ENCODE results near the gene TNFAIP8. TPM values are rescaled to one million over a fixed set of nuclear protein-coding genes. Genes with fewer than 3 reads are reported as not detected.

Gene TNFAIP8
- total and polyA plus RNA-seq, 3 experiments from 2014 or later, result 207 to 311 (median 295) TPM

DNA sequence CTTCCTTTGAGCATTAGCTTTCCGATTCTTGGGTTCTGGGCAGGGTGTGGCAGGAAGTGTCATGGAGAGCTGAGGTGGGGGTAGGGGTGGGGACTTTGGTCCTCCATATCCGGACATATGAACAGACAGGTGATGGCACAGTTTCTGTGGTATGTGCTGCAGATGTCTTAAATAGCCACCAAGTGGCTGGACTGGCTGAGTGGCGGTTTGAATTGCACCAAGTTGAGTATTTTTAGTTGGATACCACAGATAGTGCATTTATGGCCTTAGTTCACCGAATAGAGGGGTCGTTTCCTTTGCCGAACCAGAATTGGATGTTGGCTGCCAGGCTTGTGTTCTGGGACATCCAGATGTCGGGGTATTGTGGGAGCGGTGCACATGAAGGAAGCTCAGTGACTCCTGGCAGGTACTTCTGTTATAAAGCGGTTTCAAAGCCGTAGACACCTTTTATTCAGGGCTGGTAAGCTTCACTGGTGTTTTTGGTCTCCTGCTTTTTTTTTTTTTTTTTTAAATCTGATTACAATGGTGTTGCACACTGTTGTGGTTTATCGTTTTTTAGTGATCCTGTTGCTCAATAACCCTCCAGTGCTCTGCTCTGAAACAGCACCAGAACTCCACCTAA lies 15.1 kb upstream of the TNFAIP8 start:
- Mint-ChIP-seq H3K27me3 (no peaks in the 10 kb centered on the region), H3K4me1 (peaks cover 95 to 98% (median 98%) of the 10 kb centered on the region in 3 donors), H3K36me3 (peaks cover 0 to 4% (median 3%) of the 10 kb centered on the region in 3 donors), H3K4me3 (peak overlapping the region; percentile 75 to 93 (median 83)), H3K9me3 (no peaks in the 10 kb centered on the region), H3K27ac (peak overlapping the region; percentile 84 to 99 (median 94))
- H3K36me3 ChIP-seq (ENCODE audit: insufficient read depth, low read length), result no peaks in the 10 kb centered on the region
- ChIA-PET POLR2A (interaction anchor here (0.6 to 3.7 kb wide), 15 partner anchors 10 to 353 kb away, joined by 3 to 20 read pairs (median 5); partner anchors contain the start of genes DMXL1, DTWD2 and TNFAIP8), CTCF (interaction anchor here (0.8 to 5.6 kb wide), 14 partner anchors 9 to 353 kb away, joined by 3 to 24 read pairs (median 6); partner anchors contain the start of genes DTWD2 and TNFAIP8)
- peaks cover 98% of the 10 kb centered on the region for H3K4me1 ChIP-seq (ENCODE audit: insufficient read depth, low read length)
- H3K4me3 ChIP-seq (ENCODE audit: low read length), result peak overlapping the region; percentile 54
- H3K9me3 ChIP-seq (ENCODE audit: low read length), result no peaks in the 10 kb centered on the region
- peak overlapping the region; percentile 52 for H3K27ac ChIP-seq (ENCODE audit: low read depth, low read length)
- peak; percentile 26 to 77 (median 61) for DNase-seq
- no peaks in the 10 kb centered on the region for H3K27me3 ChIP-seq (ENCODE audit: insufficient read depth, low read length, poor library complexity, severe bottlenecking)

DNA sequence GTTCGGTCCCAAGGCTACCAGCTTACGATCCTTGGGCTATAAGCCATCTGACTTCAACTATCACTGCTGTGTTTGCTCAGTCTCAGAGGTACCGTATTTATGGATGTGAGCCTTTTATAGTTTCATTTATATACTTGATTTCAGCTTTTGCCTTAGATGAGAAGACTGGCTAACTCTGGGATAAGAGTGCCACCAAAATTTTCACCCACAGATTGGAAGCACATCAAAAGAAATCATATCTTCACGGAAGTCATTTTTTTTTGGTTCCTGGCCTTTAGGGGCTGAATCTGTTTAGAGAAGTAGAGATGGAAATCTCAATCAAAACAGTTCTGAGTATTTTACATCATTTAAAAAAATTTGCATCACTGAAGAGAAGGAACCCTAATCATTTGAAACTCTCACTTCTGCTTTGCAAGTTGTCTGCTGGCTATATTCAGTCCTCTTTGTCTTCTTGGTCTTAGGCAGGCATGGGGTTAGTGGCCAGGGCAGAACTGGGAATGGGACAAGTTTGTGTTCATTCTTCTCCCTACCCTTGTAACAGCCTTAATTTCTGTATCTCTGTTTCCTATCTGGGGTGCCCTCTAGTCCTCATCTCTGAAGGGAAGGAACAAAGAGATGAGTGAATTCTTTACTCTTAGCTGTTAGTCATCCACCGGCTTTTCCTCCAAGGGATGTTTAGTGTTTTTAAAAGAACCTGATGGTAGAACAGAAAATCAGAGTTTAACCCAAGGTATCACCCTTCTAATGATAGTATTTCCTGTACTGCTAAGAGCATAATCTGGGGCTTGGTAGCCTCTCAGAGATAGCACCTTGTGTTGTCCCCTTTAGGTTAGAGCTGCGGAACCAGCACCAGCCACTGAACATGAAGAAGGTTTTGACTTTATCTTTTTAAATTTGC lies 14.1 kb upstream of the TNFAIP8 start:
- peak overlapping the region; percentile 75 to 93 (median 83) for H3K4me3 Mint-ChIP-seq
- no peaks in the 10 kb centered on the region for H3K9me3 Mint-ChIP-seq
- Histone ChIP-seq H3K4me3 (ENCODE audit: low read length) (peak overlapping the region; percentile 54), H3K4me1 (ENCODE audit: insufficient read depth, low read length) (peaks cover 98% of the 10 kb centered on the region), H3K9me3 (ENCODE audit: low read length) (no peaks in the 10 kb centered on the region), H3K27me3 (ENCODE audit: insufficient read depth, low read length, poor library complexity, severe bottlenecking) (no peaks in the 10 kb centered on the region), H3K27ac (ENCODE audit: low read depth, low read length) (peak overlapping the region; percentile 52), H3K36me3 (ENCODE audit: insufficient read depth, low read length) (no peaks in the 10 kb centered on the region)
- ChIA-PET POLR2A (interaction anchor here (0.9 to 3.7 kb wide), 11 partner anchors 9 to 354 kb away, joined by 3 to 20 read pairs (median 5); partner anchors contain the start of genes DMXL1 and DTWD2), CTCF (interaction anchor here (1.1 to 5.6 kb wide), 11 partner anchors 10 to 71 kb away, joined by 3 to 24 read pairs (median 5); partner anchors contain the start of gene TNFAIP8)
- H3K36me3 Mint-ChIP-seq, result peaks cover 0 to 4% (median 3%) of the 10 kb centered on the region in 3 donors
- peaks cover 96 to 98% (median 98%) of the 10 kb centered on the region in 3 donors for H3K4me1 Mint-ChIP-seq
- no peak for DNase-seq
- H3K27me3 Mint-ChIP-seq, result no peaks in the 10 kb centered on the region
- peak overlapping the region; percentile 84 to 99 (median 94) for H3K27ac Mint-ChIP-seq

DNA sequence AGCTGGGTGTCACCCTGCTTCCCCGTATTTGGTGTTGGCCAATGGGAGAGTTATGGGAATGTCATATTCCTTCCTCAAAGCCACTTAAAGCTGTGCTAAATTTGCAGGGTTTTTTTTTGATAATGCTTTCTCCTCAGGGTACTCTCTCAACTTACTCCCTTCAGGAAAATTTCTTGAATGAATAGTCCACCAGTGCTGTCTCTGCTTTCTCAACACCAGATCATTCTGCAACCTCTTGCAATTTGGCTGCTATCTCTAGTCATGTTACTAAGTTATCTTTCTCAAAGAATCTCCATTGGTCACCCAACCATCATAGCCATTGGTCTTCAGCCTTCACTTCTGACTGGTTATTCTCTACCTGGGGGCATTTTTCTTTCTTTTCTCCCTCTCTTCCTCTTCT lies 13.4 kb upstream of the TNFAIP8 start:
- Mint-ChIP-seq H3K27ac (peak overlapping the region; percentile 84 to 99 (median 94)), H3K36me3 (peaks cover 0 to 8% (median 4%) of the 10 kb centered on the region in 3 donors), H3K27me3 (no peaks in the 10 kb centered on the region), H3K4me1 (peaks cover 96 to 98% (median 98%) of the 10 kb centered on the region in 3 donors), H3K9me3 (no peaks in the 10 kb centered on the region), H3K4me3 (peak overlapping the region; percentile 75 to 93 (median 83))
- no peak for DNase-seq
- Histone ChIP-seq H3K4me1 (ENCODE audit: insufficient read depth, low read length) (peaks cover 98% of the 10 kb centered on the region), H3K36me3 (ENCODE audit: insufficient read depth, low read length) (no peaks in the 10 kb centered on the region), H3K27me3 (ENCODE audit: insufficient read depth, low read length, poor library complexity, severe bottlenecking) (no peaks in the 10 kb centered on the region), H3K4me3 (ENCODE audit: low read length) (peak overlapping the region; percentile 54), H3K27ac (ENCODE audit: low read depth, low read length) (no peak overlapping the region), H3K9me3 (ENCODE audit: low read length) (no peaks in the 10 kb centered on the region)
- CTCF ChIA-PET, result interaction anchor here (1.1 to 1.6 kb wide), 6 partner anchors 15 to 70 kb away, joined by 3 to 5 read pairs (median 4); no protein-coding TSS in a partner anchor
- POLR2A ChIA-PET, result interaction anchor here (1.3 to 1.6 kb wide), 3 partner anchors 9 to 38 kb away, joined by 3 to 4 read pairs (median 4); no protein-coding TSS in a partner anchor

DNA sequence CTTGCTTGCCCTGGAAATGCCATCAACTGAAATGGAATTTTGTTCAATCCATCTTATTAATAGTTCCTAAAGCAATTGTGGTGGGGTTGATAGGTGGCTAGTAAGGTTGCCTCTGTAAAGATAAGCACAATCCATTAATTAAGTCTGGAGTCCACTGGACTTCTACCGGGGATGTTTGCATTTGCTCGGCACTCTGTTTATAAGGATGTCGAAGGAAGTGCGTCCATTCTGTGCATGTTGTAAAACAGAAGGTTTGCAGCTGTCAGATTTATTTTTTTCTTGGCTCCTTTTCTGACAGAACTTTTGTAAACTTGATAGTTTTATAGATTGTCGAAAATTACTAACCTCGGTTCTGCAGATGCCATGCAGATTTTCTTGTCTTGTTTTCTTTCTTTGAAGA lies 12.8 kb upstream of the TNFAIP8 start:
- Mint-ChIP-seq H3K27ac (peak overlapping the region; percentile 64 to 99 (median 94)), H3K4me1 (peaks cover 96 to 98% (median 98%) of the 10 kb centered on the region in 3 donors), H3K36me3 (peaks cover 0 to 14% (median 2%) of the 10 kb centered on the region in 3 donors), H3K4me3 (peak overlapping the region; percentile 46 to 86 (median 79)), H3K9me3 (no peaks in the 10 kb centered on the region), H3K27me3 (no peaks in the 10 kb centered on the region)
- no peaks in the 10 kb centered on the region for H3K27me3 ChIP-seq (ENCODE audit: insufficient read depth, low read length, poor library complexity, severe bottlenecking)
- no peaks in the 10 kb centered on the region for H3K36me3 ChIP-seq (ENCODE audit: insufficient read depth, low read length)
- no peaks in the 10 kb centered on the region for H3K9me3 ChIP-seq (ENCODE audit: low read length)
- no peak overlapping the region for H3K4me3 ChIP-seq (ENCODE audit: low read length)
- ChIA-PET POLR2A (interaction anchor here (0.6 to 1.4 kb wide), 3 partner anchors 8 to 59 kb away, joined by 4 to 5 read pairs (median 5); no protein-coding TSS in a partner anchor), CTCF (interaction anchor here (0.8 to 1.6 kb wide), 4 partner anchors 15 to 30 kb away, joined by 3 to 5 read pairs (median 4); no protein-coding TSS in a partner anchor)
- no peak for DNase-seq
- no peak overlapping the region for H3K27ac ChIP-seq (ENCODE audit: low read depth, low read length)
- peaks cover 98% of the 10 kb centered on the region for H3K4me1 ChIP-seq (ENCODE audit: insufficient read depth, low read length)

DNA sequence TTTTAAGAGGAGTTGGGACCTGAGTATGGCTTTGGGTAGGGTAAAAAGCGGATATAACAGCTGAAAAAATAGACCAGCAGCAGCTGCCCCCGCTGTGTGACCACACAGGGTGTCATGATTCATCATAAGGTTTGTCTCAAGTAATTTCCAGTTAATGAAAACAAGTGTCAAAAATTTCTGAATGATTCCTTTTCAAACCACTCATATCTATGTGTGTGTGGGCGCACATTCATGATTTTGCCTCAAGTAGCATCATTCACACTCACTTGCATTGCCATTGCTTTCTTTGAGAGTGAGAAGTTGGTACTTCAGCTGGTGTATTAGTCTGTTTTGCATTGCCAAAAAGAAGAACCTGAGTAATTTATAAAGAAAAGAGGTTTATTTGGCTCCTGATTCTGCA lies 12.1 kb upstream of the TNFAIP8 start:
- Histone ChIP-seq H3K27me3 (ENCODE audit: insufficient read depth, low read length, poor library complexity, severe bottlenecking) (no peaks in the 10 kb centered on the region), H3K27ac (ENCODE audit: low read depth, low read length) (no peak overlapping the region), H3K36me3 (ENCODE audit: insufficient read depth, low read length) (no peaks in the 10 kb centered on the region), H3K4me1 (ENCODE audit: insufficient read depth, low read length) (peaks cover 95% of the 10 kb centered on the region), H3K9me3 (ENCODE audit: low read length) (no peaks in the 10 kb centered on the region), H3K4me3 (ENCODE audit: low read length) (no peak overlapping the region)
- POLR2A ChIA-PET, result interaction anchor here (0.6 to 1.1 kb wide), 3 partner anchors 16 to 58 kb away, joined by 3 to 5 read pairs (median 5); no protein-coding TSS in a partner anchor
- Mint-ChIP-seq H3K27me3 (no peaks in the 10 kb centered on the region), H3K9me3 (no peaks in the 10 kb centered on the region), H3K4me1 (peaks cover 96 to 98% (median 97%) of the 10 kb centered on the region in 3 donors), H3K36me3 (peaks cover 0 to 18% (median 4%) of the 10 kb centered on the region in 3 donors), H3K27ac (peak overlapping the region; percentile 78 to 95 (median 86)), H3K4me3 (peak overlapping the region; percentile 9 to 82 (median 40))
- peak in 2 of 5 donors; percentile 27 to 60 for DNase-seq
- CTCF ChIA-PET, result interaction anchor here (0.6 to 1.6 kb wide), 6 partner anchors 10 to 68 kb away, joined by 3 to 7 read pairs (median 3); no protein-coding TSS in a partner anchor

DNA sequence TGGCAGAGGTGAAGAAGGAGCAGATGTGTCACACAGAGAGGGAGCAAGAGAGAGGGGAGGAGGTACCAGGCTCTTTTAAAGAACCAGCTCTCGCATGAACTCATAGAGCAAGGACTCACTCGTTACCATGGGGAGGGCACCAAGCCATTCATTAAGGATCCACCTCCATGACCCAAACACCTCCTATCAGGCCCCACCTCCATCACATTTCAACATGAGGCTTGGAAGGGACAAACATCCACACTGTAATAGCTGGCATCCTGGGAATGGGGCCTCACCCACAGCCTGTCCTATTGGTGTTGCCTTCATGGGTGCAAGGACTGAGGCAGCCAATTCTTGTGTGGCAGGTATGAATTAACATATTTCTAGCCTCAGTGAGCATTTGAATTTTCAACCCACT lies 11.6 kb upstream of the TNFAIP8 start:
- no peak for DNase-seq
- ChIA-PET CTCF (interaction anchor here (0.9 to 1.6 kb wide), 5 partner anchors 10 to 68 kb away, joined by 3 to 7 read pairs (median 4); no protein-coding TSS in a partner anchor), POLR2A (interaction anchor here (1.0 to 1.1 kb wide), 2 partner anchors 16 to 24 kb away, joined by 3 to 5 read pairs; no protein-coding TSS in a partner anchor)
- H3K4me3 Mint-ChIP-seq, result peak overlapping the region in 6 of 7 donors; percentile 32 to 82 (median 47)
- H3K27ac ChIP-seq (ENCODE audit: low read depth, low read length), result no peak overlapping the region
- H3K27me3 ChIP-seq (ENCODE audit: insufficient read depth, low read length, poor library complexity, severe bottlenecking), result no peaks in the 10 kb centered on the region
- peak overlapping the region; percentile 78 to 95 (median 86) for H3K27ac Mint-ChIP-seq
- H3K36me3 Mint-ChIP-seq, result peaks cover 3 to 23% (median 4%) of the 10 kb centered on the region in 3 donors
- no peak overlapping the region for H3K4me3 ChIP-seq (ENCODE audit: low read length)
- peaks cover 96 to 98% (median 97%) of the 10 kb centered on the region in 3 donors for H3K4me1 Mint-ChIP-seq
- no peaks in the 10 kb centered on the region for H3K9me3 ChIP-seq (ENCODE audit: low read length)
- H3K4me1 ChIP-seq (ENCODE audit: insufficient read depth, low read length), result peaks cover 95% of the 10 kb centered on the region
- no peaks in the 10 kb centered on the region for H3K36me3 ChIP-seq (ENCODE audit: insufficient read depth, low read length)
- H3K27me3 Mint-ChIP-seq, result no peaks in the 10 kb centered on the region
- no peaks in the 10 kb centered on the region for H3K9me3 Mint-ChIP-seq

DNA sequence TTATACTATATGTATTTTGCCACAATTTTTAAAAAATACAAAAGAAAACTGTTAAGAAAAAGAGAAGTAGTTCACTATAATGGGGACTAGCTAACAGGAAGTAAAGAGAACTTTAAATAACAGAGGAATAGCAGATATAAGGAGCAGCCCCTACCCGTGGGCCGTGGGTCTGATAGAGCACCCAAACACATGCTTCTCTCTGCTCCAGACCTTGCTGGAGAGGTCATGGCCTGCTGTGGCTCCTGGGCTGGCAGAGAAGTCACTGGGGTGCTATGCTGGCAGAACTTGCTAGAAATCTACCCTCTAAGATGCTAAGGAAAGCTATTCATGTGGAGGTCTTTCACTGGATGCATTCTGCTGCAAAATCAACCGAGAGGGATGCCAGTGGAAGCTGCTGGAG lies 10.0 kb upstream of the TNFAIP8 start:
- H3K9me3 ChIP-seq (ENCODE audit: low read length), result no peaks in the 10 kb centered on the region
- ChIA-PET CTCF (interaction anchor here (1.1 to 1.4 kb wide), 3 partner anchors 12 to 66 kb away, joined by 3 to 7 read pairs (median 3); no protein-coding TSS in a partner anchor), POLR2A (interaction anchor here (1.1 to 1.6 kb wide), 2 partner anchors 10 to 46 kb away, joined by 4 to 6 read pairs; partner anchors contain the start of gene TNFAIP8)
- H3K4me1 ChIP-seq (ENCODE audit: insufficient read depth, low read length), result peaks cover 91% of the 10 kb centered on the region
- peaks cover 2 to 27% (median 3%) of the 10 kb centered on the region in 3 donors for H3K36me3 Mint-ChIP-seq
- peak overlapping the region; percentile 60 to 90 (median 84) for H3K27ac Mint-ChIP-seq
- DNase-seq, result no peak
- H3K4me3 ChIP-seq (ENCODE audit: low read length), result no peak overlapping the region
- H3K36me3 ChIP-seq (ENCODE audit: insufficient read depth, low read length), result no peaks in the 10 kb centered on the region
- H3K27me3 ChIP-seq (ENCODE audit: insufficient read depth, low read length, poor library complexity, severe bottlenecking), result no peaks in the 10 kb centered on the region
- H3K27ac ChIP-seq (ENCODE audit: low read depth, low read length), result no peak overlapping the region
- no peaks in the 10 kb centered on the region for H3K9me3 Mint-ChIP-seq
- no peaks in the 10 kb centered on the region for H3K27me3 Mint-ChIP-seq
- peaks cover 90 to 98% (median 97%) of the 10 kb centered on the region in 3 donors for H3K4me1 Mint-ChIP-seq
- H3K4me3 Mint-ChIP-seq, result peak overlapping the region in 6 of 7 donors; percentile 13 to 76 (median 68)

Measured in CD8-positive, alpha-beta memory T cell (primary cell).